Neural cell (in vitro differentiated cells): ENCODE results near the gene ALG10.

Experiments
- POLR2AphosphoS5 ChIP-seq: IDR thresholded peaks from 2 replicates; pipeline ENCODE4 v1.6.1; 2012
- TF ChIP-seq, protein P1 (sequence below): fragments of 450-650 bp; IDR thresholded peaks from 2 replicates; pipeline ENCODE4 v1.5.1; 2014; ENCODE audit warnings: antibody characterized with exemption, mild to moderate bottlenecking, moderate library complexity; ENCODE audit not compliant: poor library complexity, severe bottlenecking

DNA sequence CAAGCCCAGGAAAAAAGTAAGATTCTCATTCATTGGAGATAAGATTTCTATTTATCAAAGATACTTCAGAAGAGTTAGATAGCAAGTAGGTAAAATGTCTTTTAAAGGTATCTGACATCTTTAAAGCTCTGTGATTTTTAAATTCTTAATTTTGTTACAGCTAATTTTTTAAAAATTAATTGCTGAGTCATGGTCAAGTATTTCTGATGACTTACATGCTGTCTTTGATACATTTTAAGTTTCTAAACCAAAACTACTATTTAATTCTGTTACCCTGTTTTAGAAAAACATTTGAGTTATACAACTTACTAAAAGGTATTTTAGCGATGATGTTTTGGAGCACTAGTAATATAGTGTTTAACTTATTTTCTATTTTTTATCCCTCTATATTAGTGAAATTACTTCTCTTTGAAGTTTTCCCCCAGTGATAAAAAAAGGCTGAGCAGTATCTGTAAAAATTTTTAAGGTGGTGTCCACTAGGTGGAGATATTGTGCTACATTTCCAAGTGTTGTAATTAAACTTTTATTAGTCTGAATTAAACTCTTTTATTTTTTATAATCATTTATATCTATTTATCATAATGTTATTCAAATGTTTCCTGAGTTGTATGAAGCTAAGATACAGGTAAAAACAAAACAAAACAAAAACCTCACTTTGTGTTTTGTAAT is 11.5 kb downstream of the ALG10 start:
- TF ChIP-seq, protein P1, sequence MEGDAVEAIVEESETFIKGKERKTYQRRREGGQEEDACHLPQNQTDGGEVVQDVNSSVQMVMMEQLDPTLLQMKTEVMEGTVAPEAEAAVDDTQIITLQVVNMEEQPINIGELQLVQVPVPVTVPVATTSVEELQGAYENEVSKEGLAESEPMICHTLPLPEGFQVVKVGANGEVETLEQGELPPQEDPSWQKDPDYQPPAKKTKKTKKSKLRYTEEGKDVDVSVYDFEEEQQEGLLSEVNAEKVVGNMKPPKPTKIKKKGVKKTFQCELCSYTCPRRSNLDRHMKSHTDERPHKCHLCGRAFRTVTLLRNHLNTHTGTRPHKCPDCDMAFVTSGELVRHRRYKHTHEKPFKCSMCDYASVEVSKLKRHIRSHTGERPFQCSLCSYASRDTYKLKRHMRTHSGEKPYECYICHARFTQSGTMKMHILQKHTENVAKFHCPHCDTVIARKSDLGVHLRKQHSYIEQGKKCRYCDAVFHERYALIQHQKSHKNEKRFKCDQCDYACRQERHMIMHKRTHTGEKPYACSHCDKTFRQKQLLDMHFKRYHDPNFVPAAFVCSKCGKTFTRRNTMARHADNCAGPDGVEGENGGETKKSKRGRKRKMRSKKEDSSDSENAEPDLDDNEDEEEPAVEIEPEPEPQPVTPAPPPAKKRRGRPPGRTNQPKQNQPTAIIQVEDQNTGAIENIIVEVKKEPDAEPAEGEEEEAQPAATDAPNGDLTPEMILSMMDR: no peak
- no peak for TF ChIP-seq POLR2AphosphoS5
